GM12892 (cell line): ENCODE measurements around the gene LCN1.

Experiments used
- POLR2A ChIP-seq: IDR thresholded peaks from 2 replicates; pipeline ENCODE4 v1.6.1; 2011; ENCODE audit warnings: low read depth, low read length, control low read depth
- POLR2AphosphoS5 ChIP-seq: IDR thresholded peaks from 2 replicates; pipeline ENCODE4 v1.6.1; 2011; ENCODE audit warnings: low read depth, low read length, control low read depth
- TAF1 ChIP-seq: IDR thresholded peaks from 2 replicates; pipeline ENCODE4 v1.6.1; 2011; ENCODE audit warnings: low read depth, mild to moderate bottlenecking, control low read depth, low read length, borderline replicate concordance

DNA sequence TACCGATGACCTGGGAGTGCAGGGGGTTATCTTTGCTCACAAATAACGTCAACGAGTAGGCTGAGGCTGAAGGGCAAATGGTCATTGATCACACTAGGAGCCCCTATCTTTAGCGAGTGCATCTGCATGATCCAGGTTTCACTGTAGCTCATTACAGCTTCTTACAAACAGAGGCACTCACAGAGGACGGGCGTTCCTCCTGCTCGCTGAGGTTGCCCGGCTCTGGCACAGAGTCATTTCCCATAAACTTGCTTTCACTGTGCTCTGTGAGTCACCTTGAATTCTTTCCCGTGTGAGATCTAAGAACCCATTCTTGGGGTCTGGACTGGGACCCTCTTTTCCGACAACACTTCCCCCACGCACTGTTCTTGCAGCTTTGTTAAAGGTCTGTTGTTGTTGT is 38.4 kb downstream of the LCN1 start:
- TF ChIP-seq POLR2AphosphoS5 (no peak), TAF1 (no peak), POLR2A (no peak)
